Liver (tissue), 9 donors: ENCODE measurements around the gene GMEB1. TPM values are rescaled to one million over a fixed set of nuclear protein-coding genes. Genes with fewer than 3 reads are reported as not detected.

Experiments used
- DNase-seq: peaks from one replicate; pipeline ENCODE4 v3.0.0-alpha.2; 2017; ENCODE audit warnings: low spot score
- H3K27ac ChIP-seq, 2 donors: one replicate each; pipeline ENCODE4 v1.7.0; 2013; ENCODE audit warnings: inconsistent platforms in 2 of 2, low read length in 2 of 2, control low read depth in 1 of 2, low read depth in 1 of 2, mild to moderate bottlenecking in 1 of 2
- H3K27me3 ChIP-seq, 4 donors: one replicate each; pipeline versions ENCODE4 v1.6.1 to v1.7.0; 2013; ENCODE audit warnings: low read length in 3 of 4, inconsistent platforms in 1 of 4, mild to moderate bottlenecking in 1 of 4, moderate library complexity in 1 of 4; ENCODE audit not compliant: control insufficient read depth in 4 of 4, insufficient read depth in 4 of 4
- H3K36me3 ChIP-seq, 4 donors: one replicate each; pipeline versions ENCODE4 v1.6.1 to v1.7.0; 2013; ENCODE audit warnings: low read length in 3 of 4, mild to moderate bottlenecking in 3 of 4, low read depth in 1 of 4, moderate library complexity in 1 of 4; ENCODE audit not compliant: control insufficient read depth in 4 of 4, insufficient read depth in 3 of 4
- H3K4me1 ChIP-seq, 4 donors: one replicate each; pipeline versions ENCODE4 v1.6.1 to v1.7.0; 2013; ENCODE audit warnings: low read length in 3 of 4, mild to moderate bottlenecking in 3 of 4, moderate library complexity in 1 of 4; ENCODE audit not compliant: control insufficient read depth in 4 of 4, insufficient read depth in 4 of 4
- H3K4me3 ChIP-seq, 3 donors: one replicate each; pipeline versions ENCODE4 v1.6.1 to v1.7.0; 2013; ENCODE audit warnings: low read length in 3 of 3, control low read depth in 1 of 3, low read depth in 1 of 3, mild to moderate bottlenecking in 1 of 3
- H3K9ac ChIP-seq, 2 donors: one replicate each; pipeline ENCODE4 v1.7.0; 2013; ENCODE audit warnings: low read length in 2 of 2, mild to moderate bottlenecking in 2 of 2, moderate library complexity in 2 of 2, control low read depth in 1 of 2, low read depth in 1 of 2
- H3K9me3 ChIP-seq, 4 donors: one replicate each; pipeline versions ENCODE4 v1.6.1 to v1.7.0; 2013; ENCODE audit warnings: low read length in 3 of 4; ENCODE audit not compliant: control insufficient read depth in 4 of 4
- CTCF ChIP-seq: fragments of 150-350 bp; IDR thresholded peaks from 2 replicates; pipeline ENCODE4 v1.5.1; 2017; ENCODE audit warnings: improper control_type of control experiment, low read depth, low read length; ENCODE audit not compliant: missing input control
- EGR1 ChIP-seq, 2 donors: IDR thresholded peaks; 2 replicates each; pipeline ENCODE4 v1.6.1; 2016 to 2018; ENCODE audit warnings: antibody characterized with exemption in 2 of 2, low read depth in 2 of 2
- FOXA1 ChIP-seq: IDR thresholded peaks from 2 replicates; pipeline ENCODE4 v1.6.1; 2016; ENCODE audit warnings: antibody characterized with exemption
- FOXA2 ChIP-seq: IDR thresholded peaks from 2 replicates; pipeline ENCODE4 v1.6.1; 2016; ENCODE audit warnings: antibody characterized with exemption
- GABPA ChIP-seq, 2 donors: IDR thresholded peaks in 1 of 2; conservative IDR thresholded peaks in 1 of 2; 2 replicates each; pipeline ENCODE4 v1.6.1; 2016; ENCODE audit warnings: antibody characterized with exemption in 2 of 2, mild to moderate bottlenecking in 1 of 2, moderate library complexity in 1 of 2
- HNF4A ChIP-seq, 2 donors: conservative IDR thresholded peaks; 2 replicates each; pipeline ENCODE4 v1.6.1; 2016; ENCODE audit warnings: antibody characterized with exemption in 2 of 2, mild to moderate bottlenecking in 2 of 2
- HNF4G ChIP-seq: IDR thresholded peaks from 2 replicates; pipeline ENCODE4 v1.6.1; 2016; ENCODE audit warnings: antibody characterized with exemption
- JUND ChIP-seq, 2 donors: IDR thresholded peaks; 2 replicates each; pipeline ENCODE4 v1.6.1; 2016; ENCODE audit warnings: antibody characterized with exemption in 2 of 2
- MAX ChIP-seq: IDR thresholded peaks from 2 replicates; pipeline ENCODE4 v1.6.1; 2016; ENCODE audit warnings: antibody characterized with exemption
- RAD21 ChIP-seq, 2 donors: IDR thresholded peaks; 2 replicates each; pipeline ENCODE4 v1.6.1; 2016; ENCODE audit warnings: antibody characterized with exemption in 2 of 2, mild to moderate bottlenecking in 2 of 2
- REST ChIP-seq: IDR thresholded peaks from 2 replicates; pipeline ENCODE4 v1.6.1; 2016; ENCODE audit warnings: antibody characterized with exemption, mild to moderate bottlenecking
- RXRA ChIP-seq, 2 donors: IDR thresholded peaks; 2 replicates each; pipeline ENCODE4 v1.6.1; 2017 to 2018; ENCODE audit warnings: antibody characterized with exemption in 2 of 2, mild to moderate bottlenecking in 1 of 2
- TAF1 ChIP-seq: conservative IDR thresholded peaks from 2 replicates; pipeline ENCODE4 v1.6.1; 2016; ENCODE audit warnings: antibody characterized with exemption, mild to moderate bottlenecking
- YY1 ChIP-seq: IDR thresholded peaks from 2 replicates; pipeline ENCODE4 v1.6.1; 2016; ENCODE audit warnings: antibody characterized with exemption, mild to moderate bottlenecking
- WGBS: extraction: QIAGEN DNeasy Blood & Tissue Kit; methylation state at CpG from one replicate; pipeline ENCODE4 v1.1.7; 2013; 5-methylcytosine and 5-hydroxymethylcytosine counted together
- polyA plus RNA-seq, 2 donors: library from polyadenylated mRNA; stranded (reverse) in 1 of 2; unstranded in 1 of 2; fragments of 200-250 nt in 1 of 2; fragments of >200 nt in 1 of 2; fragmentation: Nextera tagmentation in 1 of 2; extraction: Ambion mirVana in 1 of 2; gene quantifications; one replicate each; pipeline versions ENCODE4 v1.2.1 to v1.2.3, GENCODE V29; 2013 to 2015
- total RNA-seq, 2 donors: library from RNA; depleted of rRNA; stranded (reverse); fragments of >200 nt; gene quantifications; one replicate each; pipeline ENCODE4 v1.2.3, GENCODE V29; 2014
- donor health status: healthy.
- donor health status: healthy.
- donor health status: healthy.
- donor health status: healthy.
- donor health status: healthy.

GMEB1 gene
- total and polyA plus RNA-seq, 4 donors = 1.8 to 6.1 (median 3.8) TPM

- peaks cover 0 to 3% (median under 1%) of the 10 kb centered on the region in 4 donors for H3K36me3 ChIP-seq
- no peaks in the 10 kb centered on the region for H3K9me3 ChIP-seq
- no peak for DNase-seq
- no peaks in the 10 kb centered on the region for H3K27me3 ChIP-seq
- no peak overlapping the region for H3K27ac ChIP-seq
- no peak overlapping the region for H3K9ac ChIP-seq
- no peak overlapping the region for H3K4me3 ChIP-seq
- H3K4me1 ChIP-seq = peaks cover 0 to 6% (median 0%) of the 10 kb centered on the region in 4 donors
- 98% methylated on average over 4 of the region's 4 CpGs for WGBS
- TF ChIP-seq EGR1 (IDR thresholded peaks at IDR 0.05; ENCODE audit: low read depth in 2 of 2) (no peak), YY1 (no peak), MAX (no peak)
Measured at GRCh38 chr1:28632560-28632959, 36.0 kb upstream of the GMEB1 start.

- TF ChIP-seq RAD21 (IDR thresholded peaks at IDR 0.05) (peak in 1 of 2 donors; percentile 16), CTCF (peak; percentile 15), RXRA (IDR thresholded peaks at IDR 0.05) (no peak), REST (no peak), FOXA1 (no peak), JUND (IDR thresholded peaks at IDR 0.05) (no peak)
- no peaks in the 10 kb centered on the region for H3K9me3 ChIP-seq
- no peak overlapping the region for H3K9ac ChIP-seq
- peaks cover 0 to 3% (median under 1%) of the 10 kb centered on the region in 4 donors for H3K36me3 ChIP-seq
- 98% methylated on average over 1 of the region's 1 CpG for WGBS
- peaks cover 6 to 21% (median 13%) of the 10 kb centered on the region in 4 donors for H3K4me1 ChIP-seq
- no peaks in the 10 kb centered on the region for H3K27me3 ChIP-seq
- H3K27ac ChIP-seq = no peak overlapping the region
- no peak overlapping the region for H3K4me3 ChIP-seq
- DNase-seq = no peak
Measured at GRCh38 chr1:28640766-28641165, 27.8 kb upstream of the GMEB1 start.

GRCh38 chr1:28642056-28642846 is 26.3 kb upstream of the GMEB1 start:
- Histone ChIP-seq H3K4me3 (peak overlapping the region; percentile 74 to 100 (median 97)), H3K27ac (peak overlapping the region; percentile 93 to 94), H3K4me1 (peaks cover 6 to 23% (median 15%) of the 10 kb centered on the region in 4 donors), H3K36me3 (no peaks in the 10 kb centered on the region), H3K9ac (peak overlapping the region; percentile 96), H3K27me3 (no peaks in the 10 kb centered on the region), H3K9me3 (no peaks in the 10 kb centered on the region)
- DNase-seq = no peak
- no peak for TF ChIP-seq HNF4G
- no peak for TF ChIP-seq TAF1
- TF ChIP-seq HNF4A (conservative IDR thresholded peaks at IDR 0.05) = no peak
- TF ChIP-seq GABPA (IDR thresholded peaks at IDR 0.05 in 1 of 2, conservative IDR thresholded peaks at IDR 0.05 in 1 of 2) = no peak
- TF ChIP-seq FOXA1 = no peak
- TF ChIP-seq MAX = no peak
- no peak for TF ChIP-seq FOXA2
- no peak for TF ChIP-seq REST
- WGBS = under 1% methylated on average over 26 of the region's 26 CpGs
